ENCODE data around the gene HOXC12.

The HOXC12 gene

GRCh38 chr12:54004841-54005530 is 50.3 kb downstream of the HOXC12 start (continued):
- TF ChIP-seq CREB5 (CRISPR knock-in tag; IDR thresholded peaks at IDR 0.05; ENCODE audit: low read depth) = no peak

- ATAC-seq = no peak
- TF ChIP-seq TOX (CRISPR knock-in tag; IDR thresholded peaks at IDR 0.05; ENCODE audit: borderline replicate concordance) (no peak), ZFP30 (CRISPR knock-in tag; IDR thresholded peaks at IDR 0.05) (no peak)
Measured at GRCh38 chr12:54005531-54005852, 50.8 kb downstream of the HOXC12 start.

- peak; percentile 88 for ATAC-seq
- TF ChIP-seq ZNF8 (CRISPR knock-in tag; IDR thresholded peaks at IDR 0.05) (no peak), CREB5 (CRISPR knock-in tag; IDR thresholded peaks at IDR 0.05; ENCODE audit: low read depth) (no peak), TCF4 (CRISPR knock-in tag; IDR thresholded peaks at IDR 0.05; ENCODE audit: borderline replicate concordance) (no peak), ISL1 (CRISPR knock-in tag; IDR thresholded peaks at IDR 0.05) (no peak), OSR1 (CRISPR knock-in tag; IDR thresholded peaks at IDR 0.05) (no peak), ZNF565 (CRISPR knock-in tag; conservative IDR thresholded peaks at IDR 0.05; ENCODE audit: low read depth) (no peak), ZFP3 (CRISPR knock-in tag; IDR thresholded peaks at IDR 0.05) (no peak), RARB (CRISPR knock-in tag; IDR thresholded peaks at IDR 0.05) (no peak), BACH2 (CRISPR knock-in tag; IDR thresholded peaks at IDR 0.05; ENCODE audit: borderline replicate concordance) (no peak), PPARA (CRISPR knock-in tag; IDR thresholded peaks at IDR 0.05; ENCODE audit: borderline replicate concordance) (no peak)
- TF ChIP-seq, protein P1, sequence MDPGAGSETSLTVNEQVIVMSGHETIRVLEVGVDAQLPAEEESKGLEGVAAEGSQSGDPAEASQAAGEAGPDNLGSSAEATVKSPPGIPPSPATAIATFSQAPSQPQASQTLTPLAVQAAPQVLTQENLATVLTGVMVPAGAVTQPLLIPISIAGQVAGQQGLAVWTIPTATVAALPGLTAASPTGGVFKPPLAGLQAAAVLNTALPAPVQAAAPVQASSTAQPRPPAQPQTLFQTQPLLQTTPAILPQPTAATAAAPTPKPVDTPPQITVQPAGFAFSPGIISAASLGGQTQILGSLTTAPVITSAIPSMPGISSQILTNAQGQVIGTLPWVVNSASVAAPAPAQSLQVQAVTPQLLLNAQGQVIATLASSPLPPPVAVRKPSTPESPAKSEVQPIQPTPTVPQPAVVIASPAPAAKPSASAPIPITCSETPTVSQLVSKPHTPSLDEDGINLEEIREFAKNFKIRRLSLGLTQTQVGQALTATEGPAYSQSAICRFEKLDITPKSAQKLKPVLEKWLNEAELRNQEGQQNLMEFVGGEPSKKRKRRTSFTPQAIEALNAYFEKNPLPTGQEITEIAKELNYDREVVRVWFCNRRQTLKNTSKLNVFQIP (CRISPR knock-in tag; IDR thresholded peaks at IDR 0.05; ENCODE audit: borderline replicate concordance, low read depth) = no peak
Measured at GRCh38 chr12:54005853-54006558, 51.3 kb downstream of the HOXC12 start.

DNA sequence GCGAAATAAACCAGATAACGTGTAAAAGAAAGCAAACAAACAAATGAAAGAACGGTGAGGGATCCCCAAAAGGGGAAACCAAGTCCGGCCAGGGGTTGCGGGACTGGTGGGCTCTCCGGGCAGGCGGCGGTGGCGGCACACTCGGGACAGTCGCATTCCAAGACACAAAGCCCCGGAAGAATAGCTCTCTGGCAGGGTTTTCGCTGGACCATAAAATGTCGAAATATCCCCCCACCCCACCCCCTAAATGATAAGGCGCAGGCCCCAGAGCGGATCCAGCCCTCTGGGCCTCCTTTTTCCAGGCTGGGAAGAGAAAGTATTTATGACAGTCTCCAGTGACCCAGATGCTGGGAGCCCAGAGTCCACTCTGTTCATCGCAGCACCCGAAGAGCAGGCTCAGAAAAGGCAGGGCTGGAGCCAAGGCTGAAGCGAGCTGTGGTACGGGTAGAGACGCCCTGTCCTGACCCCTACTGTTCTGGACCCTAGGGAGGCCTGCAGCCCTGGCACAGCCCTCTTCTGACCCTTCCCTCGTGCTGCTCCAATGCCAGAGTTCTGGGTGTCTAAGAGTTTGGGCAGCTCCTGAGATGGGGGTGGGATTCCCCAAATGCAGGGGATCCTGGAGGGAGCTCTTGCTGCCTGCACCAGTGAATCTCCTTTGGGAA is 52.0 kb downstream of the HOXC12 start:
- ATAC-seq = no peak
- TF ChIP-seq ARNTL (CRISPR knock-in tag; IDR thresholded peaks at IDR 0.05; ENCODE audit: borderline replicate concordance, low read depth) (no peak), ZNF8 (CRISPR knock-in tag; IDR thresholded peaks at IDR 0.05) (no peak), OSR1 (CRISPR knock-in tag; IDR thresholded peaks at IDR 0.05) (no peak), BACH2 (CRISPR knock-in tag; IDR thresholded peaks at IDR 0.05; ENCODE audit: borderline replicate concordance) (no peak), CREB5 (CRISPR knock-in tag; IDR thresholded peaks at IDR 0.05; ENCODE audit: low read depth) (no peak), SNAI2 (CRISPR knock-in tag; IDR thresholded peaks at IDR 0.05) (no peak), TCF4 (CRISPR knock-in tag; IDR thresholded peaks at IDR 0.05; ENCODE audit: borderline replicate concordance) (no peak), ISL1 (CRISPR knock-in tag; IDR thresholded peaks at IDR 0.05) (no peak)
- TF ChIP-seq, protein P1 (CRISPR knock-in tag; IDR thresholded peaks at IDR 0.05; ENCODE audit: borderline replicate concordance, low read depth) = no peak
